HG03469 (cell line): ENCODE data around the gene ATG16L1.

Source experiments
- ATAC-seq: cut with Tn5 transposase; IDR thresholded peaks from one replicate; pipeline ENCODE4 v1.9.1; 2021; ENCODE audit warnings: mild to moderate bottlenecking, moderate library complexity, moderate number of reproducible peaks; ENCODE audit not compliant: unreplicated experiment

The ATG16L1 gene

GRCh38 chr2:233288663-233289062 is 37.2 kb downstream of the ATG16L1 start:
- no peak for ATAC-seq

GRCh38 chr2:233289648-233290047 is 38.2 kb downstream of the ATG16L1 start:
- ATAC-seq: no peak

GRCh38 chr2:233290051-233290845 is 38.8 kb downstream of the ATG16L1 start:
- ATAC-seq: no peak

- ATAC-seq: no peak
Measured at GRCh38 chr2:233295891-233296290, 44.4 kb downstream of the ATG16L1 start.

GRCh38 chr2:233297076-233297475 is 45.6 kb downstream of the ATG16L1 start:
- no peak for ATAC-seq

GRCh38 chr2:233300401-233300800 is 48.9 kb downstream of the ATG16L1 start:
- ATAC-seq: no peak

GRCh38 chr2:233301248-233301647 is 49.8 kb downstream of the ATG16L1 start:
- ATAC-seq: no peak

GRCh38 chr2:233301811-233302210 is 50.3 kb downstream of the ATG16L1 start:
- ATAC-seq: no peak

- ATAC-seq: no peak
Measured at GRCh38 chr2:233303252-233303651, 51.8 kb downstream of the ATG16L1 start.

GRCh38 chr2:233307565-233307964 is 56.1 kb downstream of the ATG16L1 start, which contains the start of gene SAG:
Gene SAG, plus strand, starts transcription at chr2:233307816. Its CDS starts 1,374 bp downstream, at chr2:233309190.
- no peak for ATAC-seq

- ATAC-seq: no peak
Measured at GRCh38 chr2:233311241-233311926, 59.9 kb downstream of the ATG16L1 start.

GRCh38 chr2:233312874-233313273 is 61.4 kb downstream of the ATG16L1 start:
- no peak for ATAC-seq

GRCh38 chr2:233314180-233314925 is 62.9 kb downstream of the ATG16L1 start:
- ATAC-seq: no peak

GRCh38 chr2:233317196-233317943 is 65.9 kb downstream of the ATG16L1 start:
- ATAC-seq: no peak

- no peak for ATAC-seq
Measured at GRCh38 chr2:233319256-233319655, 67.8 kb downstream of the ATG16L1 start.

- ATAC-seq: no peak
Measured at GRCh38 chr2:233320470-233320869, 69.0 kb downstream of the ATG16L1 start.

- no peak for ATAC-seq
Measured at GRCh38 chr2:233321166-233321565, 69.7 kb downstream of the ATG16L1 start.

- no peak for ATAC-seq
Measured at GRCh38 chr2:233323851-233324250, 72.4 kb downstream of the ATG16L1 start.

- ATAC-seq: no peak
Measured at GRCh38 chr2:233325256-233325655, 73.8 kb downstream of the ATG16L1 start.

GRCh38 chr2:233325814-233326213 is 74.3 kb downstream of the ATG16L1 start:
- no peak for ATAC-seq

- ATAC-seq: no peak
Measured at GRCh38 chr2:233326500-233326899, 75.0 kb downstream of the ATG16L1 start.
